Breast epithelium (tissue), 4 donors: Measurements from ENCODE around the gene SLC25A6. TPM values are rescaled to one million over a fixed set of nuclear protein-coding genes. Genes with fewer than 3 reads are reported as not detected.
"Not testable (repeated sequence)": the region's sequence is repeated elsewhere in the genome, so short reads cannot be mapped to it uniquely, and the experiment has no call there.

Experiments used
- DNase-seq, 2 donors: peaks; one replicate each; pipeline ENCODE4 v3.0.0-alpha.2; 2019; ENCODE audit warnings: low spot score in 2 of 2
- H3K27ac ChIP-seq, 2 donors: fragments of 200-600 bp; sonication (generic) in 1 of 2; one replicate each; pipeline ENCODE4 v1.5.1; 2016 to 2019; ENCODE audit warnings: mild to moderate bottlenecking in 1 of 2
- H3K27me3 ChIP-seq, 2 donors: fragments of 200-600 bp; sonication (generic) in 1 of 2; one replicate each; pipeline versions ENCODE4 v1.5.1 to v1.6.0; 2017 to 2019; ENCODE audit warnings: control low read depth in 1 of 2, mild to moderate bottlenecking in 1 of 2
- H3K36me3 ChIP-seq: fragments of 200-600 bp; one replicate; pipeline ENCODE4 v1.5.1; 2019
- H3K4me1 ChIP-seq, 2 donors: fragments of 200-600 bp; sonication (generic); one replicate each; pipeline ENCODE4 v1.5.1; 2016 to 2019; ENCODE audit warnings: control low read depth in 1 of 2
- H3K4me3 ChIP-seq, 3 donors: fragments of 200-600 bp; sonication (generic); 1 replicate in 2 of 3; 2 replicates in 1 of 3; pipeline ENCODE4 v1.5.1; 2016 to 2019; ENCODE audit warnings: mild to moderate bottlenecking in 3 of 3, moderate library complexity in 2 of 3
- H3K9me3 ChIP-seq, 2 donors: fragments of 200-600 bp; sonication (generic) in 1 of 2; one replicate each; pipeline ENCODE4 v1.5.1; 2016 to 2019; ENCODE audit warnings: control low read depth in 1 of 2
- CTCF ChIP-seq, 3 donors: fragments of 450-650 bp; IDR thresholded peaks; one replicate each; pipeline ENCODE4 v1.5.1; 2016 to 2017; ENCODE audit warnings: antibody characterized with exemption in 3 of 3, mild to moderate bottlenecking in 3 of 3, moderate library complexity in 3 of 3
- POLR2A ChIP-seq: fragments of 450-650 bp; IDR thresholded peaks from one replicate; pipeline ENCODE4 v1.6.1; 2016; ENCODE audit warnings: antibody characterized with exemption, mild to moderate bottlenecking, moderate library complexity
- POLR2AphosphoS5 ChIP-seq, 3 donors: sonication (generic); formaldehyde crosslinking; IDR thresholded peaks; one replicate each; pipeline ENCODE4 v1.6.1; 2017; ENCODE audit warnings: antibody characterized with exemption in 3 of 3
- intact Hi-C: fragments of 100-400 bp; cut with DNase I; formaldehyde crosslinking; loops from one replicate; pipeline ENCODE4 v1.15.1; 2023; ENCODE audit warnings: low total_unique reads
- total RNA-seq, 3 donors: library from RNA; depleted of rRNA; stranded (reverse); fragments of >200 nt; gene quantifications; one replicate each; pipeline ENCODE4 v1.1.0, GENCODE V29; 2016

SLC25A6 gene
- total RNA-seq, 3 donors from 2014 or later, result 306 to 401 (median 351) TPM

DNA sequence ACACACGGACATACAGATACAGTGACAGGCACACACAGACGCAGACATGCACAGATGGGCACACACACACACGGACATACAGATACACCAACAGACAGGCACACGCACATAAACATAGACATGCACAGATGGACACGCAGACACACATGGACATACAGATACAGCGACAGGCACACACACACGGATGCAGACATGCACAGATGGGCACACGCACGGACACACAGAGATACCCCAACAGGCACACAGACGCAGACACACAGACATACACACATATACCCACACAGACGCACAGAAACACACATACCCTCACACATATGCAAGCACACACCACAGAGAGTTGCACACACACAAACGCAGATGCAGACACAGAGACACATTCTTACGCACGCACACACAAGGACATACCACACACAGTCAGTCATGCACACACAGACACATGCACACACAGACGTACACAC lies 24.4 kb upstream of the SLC25A6 start:
- intact Hi-C loops, result no loop called here
- Histone ChIP-seq H3K9me3 (peaks cover 5 to 9% of the 10 kb centered on the region in 2 donors), H3K27ac (no peak overlapping the region), H3K36me3 (peaks cover 10% of the 10 kb centered on the region), H3K27me3 (no peaks in the 10 kb centered on the region), H3K4me1 (no peaks in the 10 kb centered on the region), H3K4me3 (no peak overlapping the region)
- TF ChIP-seq CTCF (IDR thresholded peaks at IDR 0.05) (no peak), POLR2A (no peak), POLR2AphosphoS5 (IDR thresholded peaks at IDR 0.05) (no peak)
- no peak for DNase-seq

DNA sequence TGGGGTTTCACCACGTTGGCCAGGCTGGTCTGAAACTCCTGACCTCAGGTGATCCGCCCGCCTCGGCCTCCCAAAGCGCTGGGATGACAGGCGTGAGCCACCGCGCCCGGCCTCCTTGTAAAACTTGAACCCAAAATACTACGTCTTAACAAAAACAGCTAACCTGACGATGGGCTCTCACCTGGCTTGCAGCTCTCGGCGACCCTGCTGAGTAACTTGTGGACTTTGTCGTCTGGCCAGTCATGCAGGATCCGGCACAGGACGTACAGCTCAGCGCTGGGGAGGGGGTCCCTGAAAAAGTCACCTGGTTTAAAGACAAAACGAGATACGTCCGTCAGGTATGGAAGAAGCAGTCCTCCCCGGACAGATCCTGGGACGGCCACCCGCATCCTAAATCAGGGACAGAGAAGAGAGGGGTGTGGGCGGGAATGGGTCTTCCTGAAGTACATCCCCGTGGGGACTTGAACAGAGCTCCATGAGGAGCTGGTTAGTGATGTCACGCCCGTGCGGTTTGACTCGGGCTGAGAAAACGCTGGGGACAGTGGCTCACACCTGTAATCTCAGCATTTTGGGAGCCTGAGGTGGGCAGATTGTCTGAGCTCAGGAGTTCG lies 20.7 kb upstream of the SLC25A6 start:
- Histone ChIP-seq H3K27ac (no peak overlapping the region), H3K36me3 (peaks cover 3% of the 10 kb centered on the region), H3K9me3 (no peaks in the 10 kb centered on the region), H3K27me3 (no peaks in the 10 kb centered on the region), H3K4me3 (no peak overlapping the region), H3K4me1 (no peaks in the 10 kb centered on the region)
- no peak for TF ChIP-seq POLR2AphosphoS5 (IDR thresholded peaks at IDR 0.05)
- no peak for TF ChIP-seq POLR2A
- no peak for TF ChIP-seq CTCF (IDR thresholded peaks at IDR 0.05)
- intact Hi-C loops, result no loop called here
- DNase-seq, result peak in 1 of 2 donors; percentile 41

DNA sequence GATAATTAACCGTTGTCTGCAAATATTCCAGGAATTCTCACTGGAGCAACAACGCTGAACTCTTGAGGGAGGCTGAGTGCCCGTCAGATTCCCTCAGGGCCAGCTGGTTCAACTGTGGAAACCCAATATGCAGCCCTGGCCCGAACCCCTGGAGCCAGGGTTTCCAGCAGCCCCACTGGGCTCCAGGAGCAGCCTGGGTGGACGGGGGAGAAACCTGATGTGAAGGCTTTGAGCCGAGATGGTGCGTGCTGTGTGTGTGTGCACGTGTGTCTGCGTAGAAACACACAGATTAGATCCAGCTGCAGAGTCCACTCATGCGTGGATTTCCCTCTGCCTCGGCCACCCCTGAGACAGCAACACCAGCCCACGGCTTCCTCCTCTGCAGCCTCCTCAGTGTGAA lies 19.4 kb upstream of the SLC25A6 start:
- no peaks in the 10 kb centered on the region for H3K27me3 ChIP-seq
- TF ChIP-seq CTCF (IDR thresholded peaks at IDR 0.05), result no peak
- no peak for TF ChIP-seq POLR2AphosphoS5 (IDR thresholded peaks at IDR 0.05)
- no peak for TF ChIP-seq POLR2A
- H3K4me1 ChIP-seq, result no peaks in the 10 kb centered on the region
- H3K27ac ChIP-seq, result no peak overlapping the region
- H3K9me3 ChIP-seq, result no peaks in the 10 kb centered on the region
- intact Hi-C loops, result no loop called here
- no peak overlapping the region for H3K4me3 ChIP-seq
- DNase-seq, result no peak
- peaks cover 3% of the 10 kb centered on the region for H3K36me3 ChIP-seq

GRCh38 chrX:1407035-1407434 lies 15.1 kb upstream of the SLC25A6 start:
- no peak overlapping the region for H3K4me3 ChIP-seq
- H3K36me3 ChIP-seq, result peaks cover 4% of the 10 kb centered on the region
- H3K9me3 ChIP-seq, result no peaks in the 10 kb centered on the region
- intact Hi-C loops, result no loop called here
- H3K27me3 ChIP-seq, result no peaks in the 10 kb centered on the region
- DNase-seq, result no peak
- H3K4me1 ChIP-seq, result no peaks in the 10 kb centered on the region
- no peak overlapping the region for H3K27ac ChIP-seq
- TF ChIP-seq CTCF (IDR thresholded peaks at IDR 0.05) (no peak), POLR2AphosphoS5 (IDR thresholded peaks at IDR 0.05) (no peak), POLR2A (no peak)

DNA sequence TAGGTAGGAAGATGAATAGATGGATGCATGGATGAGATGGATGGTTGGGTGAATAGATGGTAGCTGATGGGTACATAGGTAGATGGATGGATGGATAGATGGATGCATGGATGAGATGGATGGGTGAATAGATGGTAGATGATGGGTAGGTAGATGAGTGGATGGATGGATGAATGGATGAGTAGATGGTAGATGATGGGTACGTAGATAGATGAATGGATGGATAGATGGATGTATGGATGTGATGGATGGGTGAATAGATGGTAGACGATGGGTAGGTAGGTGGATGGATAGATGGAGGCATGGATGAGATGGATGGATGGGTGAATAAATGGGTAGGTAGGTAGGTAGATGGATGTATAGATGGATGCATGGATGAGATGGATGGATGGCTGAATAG lies 13.9 kb upstream of the SLC25A6 start:
- H3K9me3 ChIP-seq, H3K4me3 ChIP-seq, H3K4me1 ChIP-seq, H3K27me3 ChIP-seq, H3K27ac ChIP-seq, intact Hi-C loops, DNase-seq, H3K36me3 ChIP-seq: not testable (repeated sequence)

GRCh38 chrX:1403867-1404266 lies 12.0 kb upstream of the SLC25A6 start:
- H3K27me3 ChIP-seq, intact Hi-C loops, DNase-seq, H3K4me3 ChIP-seq, H3K36me3 ChIP-seq, H3K4me1 ChIP-seq, H3K27ac ChIP-seq, H3K9me3 ChIP-seq: not testable (repeated sequence)
